ENCODE data around the gene MTERF1.
"Not testable (repeated sequence)": the region's sequence is repeated elsewhere in the genome, so short reads cannot be mapped to it uniquely, and the experiment has no call there.

DNA sequence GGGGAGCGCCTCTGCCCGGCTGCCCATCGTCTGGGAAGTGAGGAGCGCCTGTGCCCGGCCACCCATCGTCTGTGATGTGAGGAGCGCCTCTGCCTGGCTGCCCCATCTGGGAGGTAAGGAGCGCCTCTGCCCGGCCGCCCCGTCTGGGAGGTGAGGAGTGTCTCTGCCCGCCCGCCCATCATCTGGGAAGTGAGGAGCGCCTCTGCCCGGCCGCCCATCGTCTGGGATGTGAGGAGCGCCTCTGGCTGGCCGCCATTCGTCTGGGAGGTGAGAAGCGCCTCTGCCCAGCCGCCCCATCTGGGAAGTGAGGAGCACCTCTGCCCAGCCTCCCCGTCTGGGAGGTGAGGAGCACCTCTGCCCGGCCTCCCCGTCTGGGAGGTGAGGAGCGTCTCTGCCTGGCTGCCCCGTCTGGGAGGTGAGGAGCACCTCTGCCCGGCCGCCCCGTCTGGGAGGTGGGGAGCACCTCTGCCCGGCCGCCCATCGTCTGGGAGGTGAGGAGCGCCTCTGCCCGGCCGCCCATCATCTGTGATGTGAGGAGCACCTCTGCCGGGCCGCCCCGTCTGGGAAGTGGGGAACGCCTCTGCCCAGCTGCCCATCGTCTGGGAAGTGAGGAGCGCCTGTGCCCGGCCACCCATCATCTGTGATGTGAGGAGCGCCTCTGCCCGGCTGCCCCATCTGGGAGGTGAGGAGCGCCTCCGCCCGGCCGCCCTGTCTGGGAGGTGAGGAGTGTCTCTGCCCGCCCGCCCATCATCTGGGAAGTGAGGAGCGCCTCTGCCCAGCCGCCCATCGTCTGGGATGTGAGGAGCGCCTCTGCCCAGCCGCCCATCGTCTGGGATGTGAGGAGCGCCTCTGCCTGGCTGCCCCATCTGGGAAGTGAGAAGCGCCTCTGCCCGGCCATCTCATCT lies 8.0 kb upstream of the MTERF1 start:
- not testable (repeated sequence) for TF ChIP-seq POLR2A, CTCF (IDR thresholded peaks at IDR 0.05)

All from uterus (tissue), 2 donors.